MCF 10A (cell line): ENCODE data around the gene SRRT. TPM values are rescaled to one million over a fixed set of nuclear protein-coding genes. Genes with fewer than 3 reads are reported as not detected.
A peak's percentile ranks its signal among the peaks of the same experiment; 100 is the strongest.
"Not testable (repeated sequence)": the region's sequence is repeated elsewhere in the genome, so short reads cannot be mapped to it uniquely, and the experiment has no call there.

Experiments used
- BruUV-seq: library from RNA; stranded (reverse); fragments of 400-500 nt; replicated peaks from 2 replicates; lab custom pipeline; 2021; lab: Mats Ljungman, UMichigan
- CTCF ChIA-PET: fragments of 300-600 bp; sonication (Branson Sonifier 250); formaldehyde crosslinking; extraction: SDS; loops from one replicate; lab custom pipeline; 2021; ENCODE audit warnings: antibody characterized with exemption, inconsistent platforms; lab: Yijun Ruan, JAX
- POLR2A ChIA-PET: fragments of 300-600, 350-650 bp; sonication (Branson Sonifier 250); formaldehyde crosslinking; extraction: SDS; loops from one replicate; lab custom pipeline; 2020; ENCODE audit warnings: antibody characterized with exemption, inconsistent platforms; lab: Yijun Ruan, JAX
- DNase-seq: peaks from one replicate; pipeline ENCODE4 v3.0.0-alpha.2; 2018; ENCODE audit not compliant: unreplicated experiment
- H3K27ac Mint-ChIP-seq: one replicate; pipeline ENCODE4 v1.8.0; 2022; ENCODE audit warnings: mild to moderate bottlenecking, low read depth, mixed read lengths; ENCODE audit not compliant: unreplicated experiment
- H3K27me3 Mint-ChIP-seq: one replicate; pipeline ENCODE4 v1.8.0; 2022; ENCODE audit warnings: mixed read lengths; ENCODE audit not compliant: insufficient read depth, unreplicated experiment
- H3K36me3 Mint-ChIP-seq: one replicate; pipeline ENCODE4 v1.8.0; 2022; ENCODE audit warnings: mild to moderate bottlenecking, moderate library complexity, mixed read lengths; ENCODE audit not compliant: insufficient read depth, unreplicated experiment
- H3K4me1 Mint-ChIP-seq: one replicate; pipeline ENCODE4 v1.8.0; 2022; ENCODE audit warnings: mixed read lengths; ENCODE audit not compliant: insufficient read depth, unreplicated experiment
- H3K4me3 Mint-ChIP-seq: one replicate; pipeline ENCODE4 v1.8.0; 2022; ENCODE audit warnings: mild to moderate bottlenecking, moderate library complexity, mixed read lengths; ENCODE audit not compliant: unreplicated experiment
- H3K9me3 Mint-ChIP-seq: one replicate; pipeline ENCODE4 v1.8.0; 2022; ENCODE audit warnings: mixed read lengths; ENCODE audit not compliant: unreplicated experiment
- CTCF ChIP-seq: fragments of 200-600 bp; IDR thresholded peaks from one replicate; pipeline ENCODE4 v1.8.0; 2022; ENCODE audit warnings: antibody characterized with exemption, mild to moderate bottlenecking; ENCODE audit not compliant: unreplicated experiment
- intact Hi-C: fragments of 100-400 bp; cut with micrococcal nuclease; formaldehyde crosslinking; loops from 2 replicates; pipeline ENCODE4 v1.14.1; 2022
- total RNA-seq: library from RNA; stranded (reverse); gene quantifications from 2 replicates; pipeline ENCODE4 v1.2.3, GENCODE V29; 2022

Gene SRRT
- total RNA-seq, 1 experiment from 2014 or later: 111 TPM

DNA sequence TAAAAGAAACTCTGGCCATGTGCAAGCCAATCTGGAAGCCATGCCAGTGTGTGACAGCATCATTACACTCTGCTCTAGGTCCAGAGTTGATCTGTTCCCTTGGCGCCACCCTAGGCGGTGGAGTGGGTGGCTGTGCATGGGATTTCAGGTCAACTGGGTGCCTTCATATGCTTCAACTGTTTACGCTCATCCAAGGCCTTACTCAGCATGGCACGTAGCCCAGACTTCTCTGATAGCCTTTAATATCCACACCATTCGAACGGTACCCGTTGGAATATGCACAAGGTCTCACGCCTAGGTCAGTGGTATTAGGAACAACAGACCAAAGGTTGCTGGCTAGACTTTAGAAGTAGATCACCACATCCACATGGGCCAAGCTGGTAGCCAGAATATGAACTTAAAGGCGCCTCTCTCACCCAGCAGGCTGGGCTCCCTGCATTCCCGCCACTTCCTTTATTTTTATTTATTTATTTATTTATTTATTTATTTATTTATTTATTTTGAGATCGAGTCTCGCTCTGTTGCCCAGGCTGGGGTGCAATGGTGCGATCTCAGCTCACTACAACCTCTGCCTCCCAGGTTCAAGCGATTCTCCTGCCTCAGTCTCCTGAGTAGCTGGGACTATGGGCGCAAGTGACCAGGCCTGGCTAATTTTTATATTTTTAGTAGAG lies 39.4 kb downstream of the SRRT start:
- intact Hi-C loops: no loop called here
- CTCF ChIA-PET: interaction anchor here (0.7 kb wide), 1 partner anchor 16 kb away, joined by 3 read pairs; no protein-coding TSS in a partner anchor
- BruUV-seq: no TSS peak
- DNase-seq: no peak
- POLR2A ChIA-PET: no interaction called here
- no peak overlapping the region for H3K4me3 Mint-ChIP-seq
- TF ChIP-seq CTCF: no peak
- H3K27ac Mint-ChIP-seq: no peak overlapping the region
- peaks cover 7% of the 10 kb centered on the region for H3K9me3 Mint-ChIP-seq
- peaks cover 4% of the 10 kb centered on the region for H3K27me3 Mint-ChIP-seq
- no peaks in the 10 kb centered on the region for H3K4me1 Mint-ChIP-seq
- no peaks in the 10 kb centered on the region for H3K36me3 Mint-ChIP-seq

- intact Hi-C loops: no loop called here
- H3K4me1 Mint-ChIP-seq: no peaks in the 10 kb centered on the region
These were observed 40.1 kb downstream of the SRRT start for GRCh38 chr7:100914879-100915447.

DNA sequence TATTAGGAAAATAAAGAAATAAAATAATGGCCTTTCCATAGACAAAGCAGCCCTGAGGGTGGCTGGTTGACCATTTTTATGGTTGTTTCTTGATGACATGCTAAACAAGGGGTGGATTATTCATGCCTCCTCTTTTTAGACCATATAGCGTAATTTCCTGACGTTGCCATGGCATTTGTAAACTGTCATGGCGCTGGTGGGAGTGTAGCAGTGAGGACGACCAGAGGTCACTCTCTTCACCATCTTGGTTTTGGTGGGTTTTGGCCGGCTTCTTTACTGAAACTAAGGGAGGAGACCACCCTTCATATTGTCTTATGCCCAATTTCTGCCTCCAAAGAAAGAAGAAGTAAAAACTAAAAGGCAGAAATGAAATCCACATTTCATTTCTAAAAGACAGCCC lies 44.4 kb downstream of the SRRT start:
- H3K9me3 Mint-ChIP-seq, CTCF ChIA-PET: not testable (repeated sequence)

More at GRCh38 chr7:100914879-100915447, 40.1 kb downstream of the SRRT start:
- H3K27me3 Mint-ChIP-seq: peaks cover 10% of the 10 kb centered on the region
- peaks cover 7% of the 10 kb centered on the region for H3K9me3 Mint-ChIP-seq
- H3K4me3 Mint-ChIP-seq: no peak overlapping the region
- ChIA-PET POLR2A (no interaction called here), CTCF (no interaction called here)
- peak; percentile 53 for DNase-seq
- no peak for TF ChIP-seq CTCF
- no peaks in the 10 kb centered on the region for H3K36me3 Mint-ChIP-seq
- BruUV-seq: no TSS peak
- H3K27ac Mint-ChIP-seq: no peak overlapping the region

GRCh38 chr7:100919779-100920437 lies 45.0 kb downstream of the SRRT start:
- POLR2A ChIA-PET, CTCF ChIA-PET, H3K4me3 Mint-ChIP-seq, BruUV-seq, H3K36me3 Mint-ChIP-seq, intact Hi-C loops, H3K27ac Mint-ChIP-seq, H3K9me3 Mint-ChIP-seq, H3K4me1 Mint-ChIP-seq, DNase-seq: not testable (repeated sequence)
- peaks cover 43% of the 10 kb centered on the region for H3K27me3 Mint-ChIP-seq

More for the DNA sequence above, 44.4 kb downstream of the SRRT start:
- POLR2A ChIA-PET, DNase-seq, H3K36me3 Mint-ChIP-seq, H3K4me1 Mint-ChIP-seq, H3K27ac Mint-ChIP-seq, intact Hi-C loops, BruUV-seq, H3K4me3 Mint-ChIP-seq: not testable (repeated sequence)
- peaks cover 43% of the 10 kb centered on the region for H3K27me3 Mint-ChIP-seq

GRCh38 chr7:100921039-100921438 lies 46.1 kb downstream of the SRRT start:
- ChIA-PET CTCF (no interaction called here), POLR2A (no interaction called here)
- TF ChIP-seq CTCF: no peak
- Mint-ChIP-seq H3K9me3 (no peaks in the 10 kb centered on the region), H3K27me3 (peaks cover 43% of the 10 kb centered on the region), H3K4me3 (no peak overlapping the region), H3K4me1 (no peaks in the 10 kb centered on the region), H3K27ac (no peak overlapping the region), H3K36me3 (no peaks in the 10 kb centered on the region)
- no peak for DNase-seq
- intact Hi-C loops: no loop called here
- no TSS peak for BruUV-seq

- POLR2A ChIA-PET, H3K36me3 Mint-ChIP-seq, H3K9me3 Mint-ChIP-seq, H3K4me3 Mint-ChIP-seq, CTCF ChIA-PET, H3K4me1 Mint-ChIP-seq, DNase-seq, intact Hi-C loops, H3K27ac Mint-ChIP-seq, BruUV-seq: not testable (repeated sequence)
- peaks cover 43% of the 10 kb centered on the region for H3K27me3 Mint-ChIP-seq
These were observed 48.7 kb downstream of the SRRT start for GRCh38 chr7:100923616-100924015.
